Left renal cortex interstitium (tissue), 4 donors: Measurements from ENCODE around the gene LY86. TPM values are rescaled to one million over a fixed set of nuclear protein-coding genes. Genes with fewer than 3 reads are reported as not detected.

Experiments
- DNase-seq, 4 donors: peaks; one replicate each; pipeline ENCODE4 v3.0.0-alpha.2; 2013; ENCODE audit warnings: low read depth in 4 of 4, low spot score in 2 of 4, missing footprints in 1 of 4
- polyA plus RNA-seq, 4 donors: library from polyadenylated mRNA; unstranded; fragments of 120-200 nt; gene quantifications; one replicate each; pipeline ENCODE4 v1.2.1, GENCODE V29; 2013; ENCODE audit not compliant: insufficient read length in 4 of 4

LY86 gene
- polyA plus RNA-seq, 4 donors = 1.1 to 1.7 (median 1.5) TPM

GRCh38 chr6:6619021-6619794 is 30.7 kb downstream of the LY86 start:
- DNase-seq = no peak

- DNase-seq = no peak
Measured at GRCh38 chr6:6620766-6621425, 32.4 kb downstream of the LY86 start.

DNA sequence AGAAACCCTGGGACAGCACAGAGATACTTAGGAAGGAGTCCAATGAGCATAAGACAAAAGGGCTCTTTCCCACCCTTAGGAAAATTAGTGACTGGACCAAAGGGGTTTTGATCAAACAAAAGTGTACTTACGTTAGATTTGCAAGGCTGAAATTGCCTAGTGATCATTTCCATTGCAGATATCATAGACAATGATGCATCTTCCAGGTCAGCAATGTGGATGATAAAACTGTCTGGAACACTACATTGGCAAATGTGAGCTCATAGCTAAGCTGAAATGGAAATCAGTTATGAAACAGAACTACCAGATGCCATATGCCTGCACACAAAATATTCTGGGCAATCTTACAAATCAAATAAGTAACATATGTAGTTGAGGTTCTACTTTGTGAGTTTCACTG is 34.0 kb downstream of the LY86 start:
- no peak for DNase-seq

- DNase-seq = no peak
Measured at GRCh38 chr6:6623553-6623952, 35.0 kb downstream of the LY86 start.

- DNase-seq = no peak
Measured at GRCh38 chr6:6624269-6624990, 35.9 kb downstream of the LY86 start.

DNA sequence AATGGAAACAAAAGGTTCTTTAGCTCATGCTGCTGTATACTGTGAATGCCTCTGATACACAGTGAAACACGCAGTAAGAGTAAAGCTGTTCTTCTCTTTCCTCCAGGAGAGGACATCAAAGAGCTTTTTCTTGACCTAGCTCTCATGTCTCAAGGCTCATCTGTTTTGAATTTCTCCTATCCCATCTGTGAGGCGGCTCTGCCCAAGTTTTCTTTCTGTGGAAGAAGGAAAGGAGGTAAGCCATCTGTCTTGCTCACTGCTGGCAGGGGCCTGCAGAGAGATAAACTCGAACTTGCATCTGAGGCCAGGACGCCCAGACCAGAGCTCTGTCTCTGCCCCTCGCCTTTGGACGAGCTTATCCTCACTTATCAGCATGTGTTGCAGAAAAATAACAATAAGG is 37.7 kb downstream of the LY86 start:
- no peak for DNase-seq

- no peak for DNase-seq
Measured at GRCh38 chr6:6629402-6629801, 40.9 kb downstream of the LY86 start.

DNA sequence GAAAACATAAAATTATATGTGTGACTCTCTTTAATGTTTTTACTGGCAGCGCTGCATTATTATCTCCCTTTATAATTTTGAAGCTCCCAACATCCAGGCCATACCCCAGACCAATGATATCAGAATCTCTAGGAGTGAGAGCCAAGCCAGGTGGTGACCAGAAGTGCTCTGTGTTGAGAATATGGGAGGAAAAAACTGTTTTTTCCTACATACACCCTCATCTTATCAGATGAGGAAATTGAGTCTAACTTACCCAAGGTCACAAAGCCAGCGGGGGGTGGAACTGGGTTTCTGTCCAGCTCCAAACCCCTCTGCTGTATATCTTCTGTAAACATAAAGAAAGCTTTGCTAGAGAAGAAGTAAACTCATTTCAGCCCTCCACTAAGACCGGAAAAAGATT is 42.5 kb downstream of the LY86 start:
- no peak for DNase-seq

DNA sequence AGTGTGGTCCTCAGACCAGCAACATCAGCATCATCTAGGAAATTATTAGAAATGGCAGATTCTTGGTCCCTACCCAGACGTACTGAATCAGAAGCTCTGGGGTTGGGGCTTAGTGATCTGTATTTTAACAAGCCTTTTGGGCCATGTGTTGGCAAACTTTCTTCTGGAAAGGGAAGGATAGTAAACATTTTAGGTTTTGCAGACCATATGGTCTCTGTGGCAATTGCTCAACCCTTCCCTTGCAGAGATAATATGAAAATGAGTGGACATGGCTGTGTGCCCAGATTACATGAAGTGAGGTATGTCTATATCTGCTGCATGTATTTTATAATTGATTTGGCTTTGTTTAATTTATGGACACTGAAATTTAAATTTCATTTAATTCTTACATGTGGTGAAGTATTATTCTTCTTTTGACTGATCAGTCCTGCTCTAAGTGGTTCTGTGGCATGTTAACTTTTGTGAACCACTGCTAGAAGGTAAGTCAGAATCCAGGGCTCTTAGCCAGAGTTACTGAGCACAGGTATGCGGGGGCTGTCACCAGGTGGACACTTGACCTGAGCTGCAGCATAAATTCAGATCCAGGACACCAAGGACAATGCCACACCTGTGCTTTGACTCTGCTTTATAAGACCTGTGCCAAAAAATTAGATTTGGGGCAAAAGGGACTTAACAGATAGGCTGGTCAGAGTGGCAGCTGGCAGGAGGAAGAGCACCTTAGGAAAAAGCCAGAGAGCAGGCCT is 43.2 kb downstream of the LY86 start:
- no peak for DNase-seq

GRCh38 chr6:6633898-6634734 is 45.6 kb downstream of the LY86 start:
- no peak for DNase-seq

DNA sequence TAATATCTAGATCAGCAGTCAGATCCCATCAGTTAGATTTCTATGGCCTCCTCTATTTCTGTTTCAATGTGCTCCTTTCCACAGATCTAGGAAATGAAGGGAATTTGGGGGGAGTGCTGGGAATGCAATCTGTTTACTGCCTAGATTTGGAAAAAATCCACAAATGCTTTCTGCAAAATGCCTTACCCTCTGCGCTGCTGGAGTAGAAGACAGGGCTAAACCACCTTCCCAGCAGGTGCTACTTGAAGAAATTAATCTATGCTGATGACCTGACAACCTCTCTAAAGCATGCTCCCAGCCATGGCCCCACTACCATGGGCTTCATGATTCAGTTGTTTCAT is 46.2 kb downstream of the LY86 start:
- DNase-seq = no peak

DNA sequence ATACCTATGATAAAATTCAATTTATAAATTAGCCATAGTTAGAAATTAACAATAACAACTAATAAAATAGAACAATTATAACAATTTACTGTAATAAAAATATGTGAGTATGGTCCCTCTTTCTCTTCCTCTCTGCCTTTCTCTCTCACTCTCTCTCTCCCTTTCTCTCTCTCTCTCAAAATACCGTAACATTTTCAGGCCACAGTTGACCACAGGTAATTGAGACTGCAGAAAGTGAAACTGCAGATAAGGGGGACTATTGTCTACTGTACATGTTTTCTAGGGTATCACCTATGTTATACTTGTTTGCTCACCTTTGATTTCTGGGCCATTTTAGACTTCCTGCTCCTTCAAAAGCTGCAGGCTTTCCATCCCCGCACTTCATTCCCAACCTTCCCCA is 46.8 kb downstream of the LY86 start:
- no peak for DNase-seq

DNA sequence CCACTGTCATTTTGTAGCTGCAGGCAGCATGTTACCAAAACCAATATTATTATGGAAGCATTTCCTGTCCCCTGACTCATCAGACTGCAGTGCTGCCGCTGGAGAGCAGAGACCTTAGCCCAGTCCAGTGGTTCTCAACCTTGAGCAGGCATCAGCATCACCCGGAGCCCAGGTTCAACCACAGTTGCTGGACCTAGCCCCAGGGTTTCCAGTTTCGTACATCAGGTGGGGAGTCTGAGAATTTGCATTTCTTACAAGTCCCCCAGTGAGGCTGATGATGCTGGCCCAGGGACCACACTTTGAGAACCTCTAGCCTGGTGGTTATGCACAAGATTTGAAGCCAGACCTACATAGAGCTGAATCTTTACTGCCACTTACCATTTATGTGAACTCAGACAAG is 47.3 kb downstream of the LY86 start:
- DNase-seq = no peak

DNA sequence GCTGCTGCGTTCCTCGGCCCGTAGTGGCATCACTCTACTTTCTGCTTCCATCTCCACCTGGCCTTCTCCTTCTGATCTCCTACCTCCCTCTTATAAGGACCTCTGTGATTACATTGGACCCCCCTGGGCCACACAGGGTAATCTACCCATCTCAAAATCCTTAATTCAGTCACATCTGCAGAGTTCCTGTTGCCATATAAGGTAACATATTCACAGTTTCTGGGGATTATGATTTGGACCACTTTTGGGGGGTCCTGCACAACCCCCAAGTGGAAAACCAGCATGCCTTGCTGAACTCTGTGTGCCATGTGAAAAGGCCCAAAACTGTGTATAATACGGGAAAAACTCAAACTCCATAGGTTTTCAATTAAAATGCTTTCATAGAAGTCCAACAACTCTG is 51.1 kb downstream of the LY86 start:
- DNase-seq = no peak

- DNase-seq = no peak
Measured at GRCh38 chr6:6640926-6641325, 52.4 kb downstream of the LY86 start.

DNA sequence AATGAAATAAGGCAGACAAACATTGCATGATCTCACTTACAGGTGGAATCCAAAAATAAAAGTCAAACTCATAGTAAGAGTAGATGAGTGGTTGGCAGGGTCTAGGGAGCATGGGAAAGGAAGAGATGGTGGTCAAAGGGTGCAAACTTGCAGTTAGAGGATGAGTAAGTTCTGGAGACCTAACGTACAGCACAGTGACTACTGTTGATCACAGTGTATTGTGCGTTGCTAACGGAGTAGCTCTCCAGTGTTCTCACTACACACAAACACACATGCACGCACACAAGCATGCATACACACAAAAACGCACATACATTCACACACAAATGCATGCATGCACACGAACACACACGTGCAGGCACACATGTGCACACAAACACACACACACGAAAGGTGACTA is 54.9 kb downstream of the LY86 start:
- no peak for DNase-seq

DNA sequence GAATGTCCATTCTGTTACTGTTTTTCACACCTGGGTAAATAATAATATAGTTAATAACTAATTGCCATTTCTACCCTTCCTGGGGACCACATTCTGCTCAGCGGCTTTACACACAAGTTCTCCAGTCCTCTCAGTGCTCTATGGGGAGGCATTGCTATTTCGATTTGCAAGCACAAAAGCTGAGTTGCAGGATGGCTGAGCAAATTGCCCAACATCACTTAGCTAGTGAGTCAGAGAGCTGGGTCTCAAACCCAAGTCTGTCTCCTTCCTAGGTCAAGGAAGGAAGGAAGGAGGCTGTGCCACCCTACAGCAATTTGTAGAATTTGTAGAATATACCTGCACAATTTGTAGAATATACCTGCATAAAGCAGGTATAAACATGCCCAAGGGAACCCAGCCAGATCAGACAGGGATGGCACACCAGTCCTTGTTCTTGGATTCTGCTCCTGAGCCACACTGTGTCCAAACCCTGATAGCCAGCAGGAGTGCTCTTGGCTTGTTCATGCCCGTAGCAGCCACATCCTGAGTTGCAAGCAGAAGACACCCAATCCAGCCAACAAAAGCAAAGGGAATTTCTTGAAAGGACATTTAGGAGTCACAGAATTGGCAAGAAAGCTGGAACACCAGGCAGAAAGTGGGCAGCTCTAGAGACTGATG is 56.9 kb downstream of the LY86 start:
- DNase-seq = no peak

GRCh38 chr6:6646384-6646783 is 57.9 kb downstream of the LY86 start:
- no peak for DNase-seq

GRCh38 chr6:6646859-6647258 is 58.3 kb downstream of the LY86 start:
- DNase-seq = no peak
